HEK293 (cell line): ENCODE data around the gene EPN1.

ENCODE experiments used
- CTCF ChIA-PET: fragments of 350-600 bp; formaldehyde crosslinking; extraction: SDS; loops from one replicate; lab custom pipeline; 2021; ENCODE audit warnings: antibody characterized with exemption; lab: Yijun Ruan, JAX
- POLR2A ChIA-PET: fragments of 300-600 bp; formaldehyde crosslinking; extraction: SDS; loops from one replicate; lab custom pipeline; 2020; ENCODE audit warnings: antibody characterized with exemption, inconsistent platforms; lab: Yijun Ruan, JAX
- H3K27ac ChIP-seq: fragments of 200-500 bp; sonication (Bioruptor generic); 2 replicates; pipeline ENCODE4 v1.5.1; 2014; ENCODE audit warnings: low read depth, low read length, control low read depth, inconsistent platforms; ENCODE audit errors: extremely low read depth
- H3K36me3 ChIP-seq, 2 experiments: fragments of 200-500 bp in 1 of 2; sonication (Bioruptor generic) in 1 of 2; 1 replicate in 1 of 2; 2 replicates in 1 of 2; pipeline ENCODE4 v1.5.1; 2014 to 2017; ENCODE audit warnings: inconsistent platforms in 2 of 2, low read length in 2 of 2; ENCODE audit not compliant: control insufficient read depth in 2 of 2, insufficient read depth in 1 of 2
- H3K4me1 ChIP-seq: fragments of 200-500 bp; sonication (Bioruptor generic); 2 replicates; pipeline ENCODE4 v1.5.1; 2014; ENCODE audit warnings: mild to moderate bottlenecking, low read length, inconsistent platforms; ENCODE audit not compliant: control insufficient read depth, insufficient read depth
- H3K4me3 ChIP-seq: 2 replicates; pipeline ENCODE4 v1.5.1; 2011; ENCODE audit warnings: low read depth, mild to moderate bottlenecking, control low read depth, low read length, moderate library complexity
- H3K9me3 ChIP-seq: fragments of 200-500 bp; sonication (Bioruptor generic); 2 replicates; pipeline ENCODE4 v1.5.1; 2014; ENCODE audit warnings: low read depth, low read length, inconsistent platforms; ENCODE audit not compliant: control insufficient read depth, insufficient read depth
- BCL11A ChIP-seq: fragments of 450-650 bp; formaldehyde crosslinking; IDR thresholded peaks from 2 replicates; pipeline ENCODE4 v1.5.1; 2016; ENCODE audit warnings: low read depth, missing biosample characterization, missing genetic modification characterization
- BCL11B ChIP-seq: fragments of 450-650 bp; formaldehyde crosslinking; IDR thresholded peaks from 2 replicates; pipeline ENCODE4 v1.5.1; 2016; ENCODE audit warnings: low read depth, missing biosample characterization, missing genetic modification characterization
- GLIS2 ChIP-seq: fragments of 450-650 bp; formaldehyde crosslinking; IDR thresholded peaks from 2 replicates; pipeline ENCODE4 v1.5.1; 2016; ENCODE audit warnings: missing biosample characterization, missing genetic modification characterization
- SALL2 ChIP-seq: fragments of 450-650 bp; formaldehyde crosslinking; IDR thresholded peaks from 2 replicates; pipeline ENCODE4 v1.5.0; 2017; ENCODE audit warnings: missing biosample characterization, mild to moderate bottlenecking, missing genetic modification characterization, borderline replicate concordance
- ZFP41 ChIP-seq: fragments of 450-650 bp; formaldehyde crosslinking; IDR thresholded peaks from 2 replicates; pipeline ENCODE4 v1.5.1; 2016; ENCODE audit warnings: missing biosample characterization, missing genetic modification characterization, borderline replicate concordance
- ZNF10 ChIP-seq: fragments of 450-650 bp; formaldehyde crosslinking; IDR thresholded peaks from 2 replicates; pipeline ENCODE4 v1.5.1; 2017; ENCODE audit warnings: missing biosample characterization, missing genetic modification characterization
- ZNF112 ChIP-seq: fragments of 450-650 bp; formaldehyde crosslinking; IDR thresholded peaks from 2 replicates; pipeline ENCODE4 v1.5.0; 2017; ENCODE audit warnings: missing biosample characterization, missing genetic modification characterization
- ZNF214 ChIP-seq: fragments of 450-650 bp; formaldehyde crosslinking; IDR thresholded peaks from 2 replicates; pipeline ENCODE4 v1.5.1; 2017; ENCODE audit warnings: missing biosample characterization, mild to moderate bottlenecking, missing genetic modification characterization, borderline replicate concordance
- ZNF366 ChIP-seq: fragments of 450-650 bp; formaldehyde crosslinking; conservative IDR thresholded peaks from 2 replicates; pipeline ENCODE4 v1.5.1; 2016; ENCODE audit warnings: missing biosample characterization, missing genetic modification characterization
- ZNF624 ChIP-seq: fragments of 450-650 bp; formaldehyde crosslinking; IDR thresholded peaks from 2 replicates; pipeline ENCODE4 v1.5.1; 2017; ENCODE audit warnings: missing biosample characterization, missing genetic modification characterization
- TF ChIP-seq, protein P1 (sequence below): fragments of 450-650 bp; formaldehyde crosslinking; IDR thresholded peaks from 2 replicates; pipeline ENCODE4 v1.5.1; 2016; ENCODE audit warnings: missing biosample characterization, missing genetic modification characterization
- TF ChIP-seq, protein P2 (sequence below): fragments of 450-650 bp; formaldehyde crosslinking; IDR thresholded peaks from 2 replicates; pipeline ENCODE4 v1.5.1; 2016; ENCODE audit warnings: missing biosample characterization, missing genetic modification characterization

The EPN1 gene

DNA sequence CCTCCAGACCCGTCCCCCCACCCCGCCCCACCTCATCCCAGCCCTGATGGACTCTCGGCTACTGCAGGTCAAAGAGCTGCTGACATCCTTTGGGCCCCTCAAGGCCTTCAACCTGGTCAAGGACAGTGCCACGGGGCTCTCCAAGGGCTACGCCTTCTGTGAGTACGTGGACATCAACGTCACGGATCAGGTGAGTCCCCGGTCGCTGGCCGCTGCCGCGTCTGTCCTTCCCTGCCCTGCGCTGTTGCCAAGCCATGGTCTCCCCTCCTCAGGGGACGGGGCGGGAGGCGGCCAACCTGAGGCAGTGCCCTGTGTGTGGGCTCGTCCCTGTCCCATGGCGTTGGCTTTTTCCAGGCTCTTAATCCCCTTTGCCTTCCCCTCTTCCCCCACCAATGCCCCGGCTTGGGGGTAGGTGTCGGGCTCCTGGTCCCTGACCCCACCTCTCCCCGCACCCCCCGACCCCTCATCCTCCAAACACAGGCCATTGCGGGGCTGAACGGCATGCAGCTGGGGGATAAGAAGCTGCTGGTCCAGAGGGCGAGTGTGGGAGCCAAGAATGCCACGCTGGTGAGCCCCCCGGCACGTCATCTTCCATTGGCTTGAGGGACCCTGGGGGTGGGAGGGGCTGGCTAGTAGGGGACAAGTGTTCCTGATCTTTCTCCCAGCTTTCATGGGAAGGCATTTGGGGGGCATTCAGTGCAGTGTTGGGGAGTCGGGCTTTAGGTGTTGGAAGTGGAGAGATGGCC, 6.2 kb upstream of the EPN1 start:
- peaks cover 12% of the 10 kb centered on the region for H3K4me1 ChIP-seq
- no peak for TF ChIP-seq SALL2 (tag by site-specific recombination)
- no peak for TF ChIP-seq ZFP41 (tag by site-specific recombination)
- peak; percentile 38; the same call in 1 of the 2 replicates for TF ChIP-seq GLIS2
- no peak for TF ChIP-seq ZNF624 (tag by site-specific recombination)
- H3K36me3 ChIP-seq: peaks cover 41 to 83% of the 10 kb centered on the region in 2 experiments
- CTCF ChIA-PET: interaction anchor here (1.0 kb wide), 1 partner anchor 21 kb away, joined by 4 read pairs; the partner anchor contains the start of gene CCDC106
- POLR2A ChIA-PET: no interaction called here
- no peak overlapping the region for H3K4me3 ChIP-seq
- H3K9me3 ChIP-seq: no peaks in the 10 kb centered on the region
- no peak overlapping the region for H3K27ac ChIP-seq

DNA sequence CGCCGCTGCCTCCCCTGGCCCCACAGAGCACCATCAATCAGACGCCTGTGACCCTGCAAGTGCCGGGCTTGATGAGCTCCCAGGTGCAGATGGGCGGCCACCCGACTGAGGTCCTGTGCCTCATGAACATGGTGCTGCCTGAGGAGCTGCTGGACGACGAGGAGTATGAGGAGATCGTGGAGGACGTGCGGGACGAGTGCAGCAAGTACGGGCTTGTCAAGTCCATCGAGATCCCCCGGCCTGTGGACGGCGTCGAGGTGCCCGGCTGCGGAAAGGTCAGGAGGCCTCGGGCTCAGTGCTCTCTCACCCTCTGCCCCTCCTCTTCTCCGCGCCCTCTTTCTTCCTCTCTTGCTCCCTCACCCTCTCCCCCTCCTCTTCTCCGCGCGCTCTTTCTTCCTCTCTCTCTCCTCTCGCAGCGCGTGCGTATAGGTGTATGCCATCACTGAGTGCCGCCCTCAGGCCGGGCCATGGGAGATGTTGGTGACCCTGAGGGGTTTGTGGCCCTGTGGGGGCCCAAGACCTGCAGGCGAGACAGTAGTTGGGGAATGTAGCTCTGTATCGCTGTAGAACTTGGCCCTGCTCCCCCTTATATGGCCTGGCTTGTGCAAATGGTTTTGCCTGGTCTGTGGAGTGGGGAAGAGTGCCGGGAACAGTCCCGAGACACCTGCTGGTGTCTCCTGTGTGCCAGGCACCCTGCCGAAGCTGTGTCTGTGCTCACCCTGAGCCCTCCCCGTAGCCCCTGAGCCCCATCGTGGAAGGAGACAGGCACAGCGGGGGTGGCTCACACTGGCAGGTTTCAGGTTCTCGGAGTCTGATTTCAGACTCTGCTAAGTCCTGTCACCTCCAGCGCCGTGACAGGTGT, 5.4 kb upstream of the EPN1 start:
- ChIA-PET CTCF (interaction anchor here (1.0 to 2.5 kb wide), 2 partner anchors 15 to 37 kb away, joined by 7 to 35 read pairs; no protein-coding TSS in a partner anchor), POLR2A (no interaction called here)
- Histone ChIP-seq H3K27ac (no peak overlapping the region), H3K4me1 (peaks cover 12% of the 10 kb centered on the region), H3K36me3 (peaks cover 33 to 78% of the 10 kb centered on the region in 2 experiments; a peak in 2 of 3 replicates), H3K4me3 (no peak overlapping the region), H3K9me3 (no peaks in the 10 kb centered on the region)
- 0 out of 2 replicates have a peak, but pooled peaks have one; percentile 44 for TF ChIP-seq ZNF10 (tag by site-specific recombination)
- TF ChIP-seq BCL11B (tag by site-specific recombination): peak; percentile 70; the same call in 1 of the 2 replicates
- no peak for TF ChIP-seq ZNF112 (tag by site-specific recombination)
- 0 out of 2 replicates have a peak, but pooled peaks have one; percentile 42 for TF ChIP-seq ZNF366 (tag by site-specific recombination)
- TF ChIP-seq, protein P1, sequence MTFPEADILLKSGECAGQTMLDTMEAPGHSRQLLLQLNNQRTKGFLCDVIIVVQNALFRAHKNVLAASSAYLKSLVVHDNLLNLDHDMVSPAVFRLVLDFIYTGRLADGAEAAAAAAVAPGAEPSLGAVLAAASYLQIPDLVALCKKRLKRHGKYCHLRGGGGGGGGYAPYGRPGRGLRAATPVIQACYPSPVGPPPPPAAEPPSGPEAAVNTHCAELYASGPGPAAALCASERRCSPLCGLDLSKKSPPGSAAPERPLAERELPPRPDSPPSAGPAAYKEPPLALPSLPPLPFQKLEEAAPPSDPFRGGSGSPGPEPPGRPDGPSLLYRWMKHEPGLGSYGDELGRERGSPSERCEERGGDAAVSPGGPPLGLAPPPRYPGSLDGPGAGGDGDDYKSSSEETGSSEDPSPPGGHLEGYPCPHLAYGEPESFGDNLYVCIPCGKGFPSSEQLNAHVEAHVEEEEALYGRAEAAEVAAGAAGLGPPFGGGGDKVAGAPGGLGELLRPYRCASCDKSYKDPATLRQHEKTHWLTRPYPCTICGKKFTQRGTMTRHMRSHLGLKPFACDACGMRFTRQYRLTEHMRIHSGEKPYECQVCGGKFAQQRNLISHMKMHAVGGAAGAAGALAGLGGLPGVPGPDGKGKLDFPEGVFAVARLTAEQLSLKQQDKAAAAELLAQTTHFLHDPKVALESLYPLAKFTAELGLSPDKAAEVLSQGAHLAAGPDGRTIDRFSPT (tag by site-specific recombination): 0 out of 2 replicates have a peak, but pooled peaks have one; percentile 42
- TF ChIP-seq, protein P2, sequence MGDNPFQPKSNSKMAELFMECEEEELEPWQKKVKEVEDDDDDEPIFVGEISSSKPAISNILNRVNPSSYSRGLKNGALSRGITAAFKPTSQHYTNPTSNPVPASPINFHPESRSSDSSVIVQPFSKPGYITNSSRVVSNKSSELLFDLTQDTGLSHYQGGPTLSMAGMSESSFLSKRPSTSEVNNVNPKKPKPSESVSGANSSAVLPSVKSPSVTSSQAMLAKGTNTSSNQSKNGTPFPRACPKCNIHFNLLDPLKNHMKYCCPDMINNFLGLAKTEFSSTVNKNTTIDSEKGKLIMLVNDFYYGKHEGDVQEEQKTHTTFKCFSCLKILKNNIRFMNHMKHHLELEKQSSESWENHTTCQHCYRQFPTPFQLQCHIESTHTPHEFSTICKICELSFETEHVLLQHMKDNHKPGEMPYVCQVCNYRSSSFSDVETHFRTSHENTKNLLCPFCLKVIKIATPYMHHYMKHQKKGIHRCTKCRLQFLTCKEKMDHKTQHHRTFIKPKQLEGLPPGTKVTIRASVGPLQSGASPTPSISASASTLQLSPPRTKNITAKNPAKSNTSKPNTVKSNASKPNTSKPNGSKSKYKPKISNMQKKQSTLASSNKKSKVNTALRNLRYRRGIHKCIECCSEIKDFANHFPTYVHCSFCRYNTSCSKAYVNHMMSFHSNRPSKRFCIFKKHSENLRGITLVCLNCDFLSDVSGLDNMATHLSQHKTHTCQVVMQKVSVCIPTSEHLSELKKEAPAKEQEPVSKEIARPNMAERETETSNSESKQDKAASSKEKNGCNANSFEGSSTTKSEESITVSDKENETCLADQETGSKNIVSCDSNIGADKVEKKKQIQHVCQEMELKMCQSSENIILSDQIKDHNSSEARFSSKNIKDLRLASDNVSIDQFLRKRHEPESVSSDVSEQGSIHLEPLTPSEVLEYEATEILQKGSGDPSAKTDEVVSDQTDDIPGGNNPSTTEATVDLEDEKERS: no peak
- no peak for TF ChIP-seq ZNF214 (tag by site-specific recombination)
- peak; percentile 57; the same call in 1 of the 2 replicates for TF ChIP-seq BCL11A (tag by site-specific recombination)
